GM12892 (cell line): ENCODE data around the gene RPTOR.

Experiments used
- POLR2A ChIP-seq: IDR thresholded peaks from 2 replicates; pipeline ENCODE4 v1.6.1; 2011; ENCODE audit warnings: low read depth, low read length, control low read depth
- TAF1 ChIP-seq: IDR thresholded peaks from 2 replicates; pipeline ENCODE4 v1.6.1; 2011; ENCODE audit warnings: low read depth, mild to moderate bottlenecking, control low read depth, low read length, borderline replicate concordance

- TF ChIP-seq POLR2A (no peak), TAF1 (no peak)
Measured at GRCh38 chr17:80712089-80712488, 167.5 kb downstream of the RPTOR start.
